HT-29 (cell line): Measurements from ENCODE around the gene LHX5. TPM values are rescaled to one million over a fixed set of nuclear protein-coding genes. Genes with fewer than 3 reads are reported as not detected.

Experiments used
- DNase-seq: peaks from one replicate; pipeline ENCODE4 v3.0.0-alpha.2; 2015; ENCODE audit warnings: low spot score
- total RNA-seq: library from RNA; depleted of rRNA; stranded (reverse); fragments of >200 nt; shearing (Covaris generic); gene quantifications from 2 replicates; pipeline ENCODE4 v1.2.3, GENCODE V29; 2014; rRNA removed

LHX5 gene
- total RNA-seq, 1 experiment from 2014 or later = not detected

- DNase-seq = no peak
These were observed 57.1 kb downstream of the LHX5 start for GRCh38 chr12:113414519-113415038.

GRCh38 chr12:113413488-113413939 is 58.2 kb downstream of the LHX5 start:
- DNase-seq = no peak

Other genes starting within 250 kb of the LHX5 start
- 2.6 and 4.7 TPM in 2 replicates for gene SLC8B1, start 136.8 kb downstream of the LHX5 start, total RNA-seq
- gene PLBD2, start 113.3 kb downstream of the LHX5 start, total RNA-seq = 11.5 and 11.8 TPM in 2 replicates
- not detected in 2 replicates for gene SDS, start 68.0 kb downstream of the LHX5 start, total RNA-seq
- gene SDSL, start 49.5 kb downstream of the LHX5 start, total RNA-seq = 6.6 and 9.1 TPM in 2 replicates